HG03571 (cell line): ENCODE data around the gene AUH.

Experiments used
- ATAC-seq: cut with Tn5 transposase; IDR thresholded peaks from one replicate; pipeline ENCODE4 v1.9.1; 2021; ENCODE audit not compliant: unreplicated experiment

Gene AUH

GRCh38 chr9:91340395-91340967, 21.2 kb downstream of the AUH start:
- no peak for ATAC-seq

- ATAC-seq: no peak
These were observed 23.0 kb downstream of the AUH start for GRCh38 chr9:91338681-91339080.

GRCh38 chr9:91336786-91337185, 24.9 kb downstream of the AUH start:
- no peak for ATAC-seq

- no peak for ATAC-seq
These were observed 27.7 kb downstream of the AUH start for GRCh38 chr9:91334053-91334452.

GRCh38 chr9:91333551-91333950, 28.2 kb downstream of the AUH start:
- no peak for ATAC-seq

- no peak for ATAC-seq
These were observed 29.0 kb downstream of the AUH start for GRCh38 chr9:91332546-91333231.

- ATAC-seq: no peak
These were observed 29.9 kb downstream of the AUH start for GRCh38 chr9:91331849-91332248.

- no peak for ATAC-seq
These were observed 33.5 kb downstream of the AUH start for GRCh38 chr9:91328186-91328585.

- no peak for ATAC-seq
These were observed 40.0 kb downstream of the AUH start for GRCh38 chr9:91321691-91322090.

- ATAC-seq: no peak
These were observed 41.4 kb downstream of the AUH start for GRCh38 chr9:91320299-91320698.

- ATAC-seq: no peak
These were observed 45.6 kb downstream of the AUH start for GRCh38 chr9:91316093-91316492.

- no peak for ATAC-seq
These were observed 46.5 kb downstream of the AUH start for GRCh38 chr9:91315191-91315590.

GRCh38 chr9:91312717-91313325, 48.9 kb downstream of the AUH start:
- no peak for ATAC-seq

- no peak for ATAC-seq
These were observed 51.7 kb downstream of the AUH start for GRCh38 chr9:91310037-91310436.

- ATAC-seq: no peak
These were observed 53.5 kb downstream of the AUH start for GRCh38 chr9:91308191-91308590.

- ATAC-seq: no peak
These were observed 54.4 kb downstream of the AUH start for GRCh38 chr9:91307279-91307678.

GRCh38 chr9:91306296-91306630, 55.5 kb downstream of the AUH start:
- no peak for ATAC-seq

- ATAC-seq: no peak
These were observed 56.0 kb downstream of the AUH start for GRCh38 chr9:91305596-91306295.

GRCh38 chr9:91303741-91304415, 57.8 kb downstream of the AUH start:
- ATAC-seq: no peak

- ATAC-seq: no peak
These were observed 58.9 kb downstream of the AUH start for GRCh38 chr9:91302831-91303230.

- ATAC-seq: no peak
These were observed 60.6 kb downstream of the AUH start for GRCh38 chr9:91301161-91301560.

GRCh38 chr9:91298311-91298710, 63.4 kb downstream of the AUH start:
- ATAC-seq: no peak
